SW480 (cell line): ENCODE data around the gene STYK1.
A peak's percentile ranks its signal among the peaks of the same experiment; 100 is the strongest.
"Not testable (repeated sequence)": the region's sequence is repeated elsewhere in the genome, so short reads cannot be mapped to it uniquely, and the experiment has no call there.

Experiments
- DNase-seq: peaks from one replicate; pipeline ENCODE4 v3.0.0-alpha.2; 2016; ENCODE audit warnings: low spot score

The STYK1 gene

GRCh38 chr12:10689146-10689545, 15.3 kb upstream of the STYK1 start:
- DNase-seq = no peak

- no peak for DNase-seq
Observed at GRCh38 chr12:10688042-10688441, 14.2 kb upstream of the STYK1 start.

GRCh38 chr12:10672231-10672868, 1.5 kb downstream of the STYK1 start:
- peak; percentile 26 for DNase-seq

- no peak for DNase-seq
Observed at GRCh38 chr12:10669533-10669932, 4.3 kb downstream of the STYK1 start.

GRCh38 chr12:10668526-10668925, 5.3 kb downstream of the STYK1 start:
- DNase-seq = no peak

GRCh38 chr12:10667581-10667980, 6.3 kb downstream of the STYK1 start:
- DNase-seq = no peak

- no peak for DNase-seq
Observed at GRCh38 chr12:10664499-10664898, 9.4 kb downstream of the STYK1 start.

- DNase-seq = no peak
Observed at GRCh38 chr12:10663869-10664268, 10.0 kb downstream of the STYK1 start.

GRCh38 chr12:10661338-10661737, 12.5 kb downstream of the STYK1 start:
- no peak for DNase-seq

GRCh38 chr12:10654003-10654402, 19.8 kb downstream of the STYK1 start:
- DNase-seq = no peak

- no peak for DNase-seq
Observed at GRCh38 chr12:10652192-10652591, 21.7 kb downstream of the STYK1 start.

- DNase-seq = not testable (repeated sequence)
Observed at GRCh38 chr12:10646576-10646975, 27.3 kb downstream of the STYK1 start.

- no peak for DNase-seq
Observed at GRCh38 chr12:10645910-10646309, 27.9 kb downstream of the STYK1 start.

GRCh38 chr12:10641735-10642500, 31.9 kb downstream of the STYK1 start:
- DNase-seq = no peak

- DNase-seq = no peak
Observed at GRCh38 chr12:10638728-10639127, 35.1 kb downstream of the STYK1 start.

GRCh38 chr12:10636611-10637010, 37.2 kb downstream of the STYK1 start:
- DNase-seq = no peak

GRCh38 chr12:10636124-10636523, 37.7 kb downstream of the STYK1 start:
- DNase-seq = no peak

GRCh38 chr12:10635306-10635705, 38.5 kb downstream of the STYK1 start:
- DNase-seq = no peak

- DNase-seq = peak; percentile 25
Observed at GRCh38 chr12:10634427-10634826, 39.4 kb downstream of the STYK1 start.

- DNase-seq = no peak
Observed at GRCh38 chr12:10633541-10633940, 40.3 kb downstream of the STYK1 start.

- DNase-seq = no peak
Observed at GRCh38 chr12:10632226-10632625, 41.6 kb downstream of the STYK1 start.

GRCh38 chr12:10624605-10625004, 49.2 kb downstream of the STYK1 start:
- DNase-seq = no peak

GRCh38 chr12:10623131-10623530, 50.7 kb downstream of the STYK1 start:
- DNase-seq = no peak

GRCh38 chr12:10621278-10621677, 52.6 kb downstream of the STYK1 start:
- DNase-seq = no peak
